Parathyroid adenoma (tissue), 2 donors: ENCODE data around the gene TNKS1BP1.

Experiments used
- H2AFZ ChIP-seq: fragments of 300-600 bp; sonication (generic); one replicate; pipeline ENCODE4 v1.7.0; 2017; ENCODE audit warnings: antibody characterized with exemption, mild to moderate bottlenecking
- H3K27ac ChIP-seq: fragments of 300-600 bp; sonication (generic); one replicate; pipeline ENCODE4 v1.7.0; 2017
- H3K27me3 ChIP-seq: fragments of 300-600 bp; sonication (generic); one replicate; pipeline ENCODE4 v1.7.0; 2017; ENCODE audit warnings: low read length; ENCODE audit not compliant: control insufficient read depth, insufficient read depth
- H3K36me3 ChIP-seq: fragments of 300-600 bp; sonication (generic); one replicate; pipeline ENCODE4 v1.7.0; 2017; ENCODE audit warnings: low read length; ENCODE audit not compliant: control insufficient read depth, insufficient read depth
- H3K4me1 ChIP-seq: fragments of 300-600 bp; sonication (generic); one replicate; pipeline ENCODE4 v1.7.0; 2017; ENCODE audit warnings: control low read depth
- H3K4me2 ChIP-seq: fragments of 300-600 bp; sonication (generic); one replicate; pipeline ENCODE4 v1.7.0; 2017; ENCODE audit warnings: low read length
- H3K4me3 ChIP-seq: fragments of 300-600 bp; sonication (generic); one replicate; pipeline ENCODE4 v1.7.0; 2017; ENCODE audit warnings: low read depth, low read length
- H3K79me2 ChIP-seq: fragments of 300-600 bp; sonication (generic); one replicate; pipeline ENCODE4 v1.7.0; 2017; ENCODE audit warnings: control low read depth
- H3K9ac ChIP-seq: fragments of 300-600 bp; sonication (generic); one replicate; pipeline ENCODE4 v1.7.0; 2017; ENCODE audit warnings: mild to moderate bottlenecking
- H3K9me3 ChIP-seq: fragments of 300-600 bp; sonication (generic); one replicate; pipeline ENCODE4 v1.7.0; 2017; ENCODE audit warnings: low read length; ENCODE audit not compliant: control insufficient read depth
- TF ChIP-seq, protein P1 (sequence below): fragments of 300-600 bp; sonication (generic); IDR thresholded peaks from one replicate; pipeline ENCODE4 v1.7.0; 2017; ENCODE audit warnings: antibody characterized with exemption, mild to moderate bottlenecking
- donor health status: primary hyperparathyroidism.

Gene TNKS1BP1

DNA sequence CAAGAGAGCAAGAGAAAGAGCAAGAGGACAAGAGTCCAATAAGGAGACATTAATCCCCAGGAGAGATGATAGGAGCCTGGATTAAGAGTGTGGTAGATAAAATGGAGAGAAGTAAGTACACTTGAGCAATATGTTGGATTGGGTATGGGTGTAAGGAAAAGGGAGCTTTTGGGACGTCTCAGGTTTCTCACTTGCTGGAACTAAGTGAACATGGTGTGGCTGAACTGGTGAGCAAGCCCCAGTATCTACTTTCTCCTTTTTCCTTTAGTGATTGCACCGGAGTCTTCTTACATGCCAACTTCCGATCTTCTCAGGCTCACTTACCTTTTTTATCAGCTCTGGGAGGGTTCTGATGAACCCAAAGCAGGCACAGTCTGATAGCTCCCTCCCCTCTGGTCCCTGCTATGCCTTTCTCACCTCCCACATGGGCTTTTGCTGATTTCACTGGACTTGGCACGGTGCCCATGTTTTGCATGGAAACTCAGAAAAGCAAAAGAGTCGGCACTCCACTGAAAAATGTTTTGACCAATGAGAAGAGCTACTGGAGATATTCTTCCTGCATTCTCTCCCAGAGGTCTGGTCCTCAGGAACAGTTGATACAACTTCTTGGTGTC, 73.2 kb downstream of the TNKS1BP1 start:
- Histone ChIP-seq H3K4me1 (no peaks in the 10 kb centered on the region), H3K79me2 (no peaks in the 10 kb centered on the region), H3K4me3 (no peak overlapping the region), H2AFZ (no peak overlapping the region), H3K4me2 (no peak overlapping the region), H3K9ac (no peak overlapping the region), H3K27ac (no peak overlapping the region), H3K9me3 (no peaks in the 10 kb centered on the region), H3K36me3 (no peaks in the 10 kb centered on the region), H3K27me3 (no peaks in the 10 kb centered on the region)
- TF ChIP-seq, protein P1, sequence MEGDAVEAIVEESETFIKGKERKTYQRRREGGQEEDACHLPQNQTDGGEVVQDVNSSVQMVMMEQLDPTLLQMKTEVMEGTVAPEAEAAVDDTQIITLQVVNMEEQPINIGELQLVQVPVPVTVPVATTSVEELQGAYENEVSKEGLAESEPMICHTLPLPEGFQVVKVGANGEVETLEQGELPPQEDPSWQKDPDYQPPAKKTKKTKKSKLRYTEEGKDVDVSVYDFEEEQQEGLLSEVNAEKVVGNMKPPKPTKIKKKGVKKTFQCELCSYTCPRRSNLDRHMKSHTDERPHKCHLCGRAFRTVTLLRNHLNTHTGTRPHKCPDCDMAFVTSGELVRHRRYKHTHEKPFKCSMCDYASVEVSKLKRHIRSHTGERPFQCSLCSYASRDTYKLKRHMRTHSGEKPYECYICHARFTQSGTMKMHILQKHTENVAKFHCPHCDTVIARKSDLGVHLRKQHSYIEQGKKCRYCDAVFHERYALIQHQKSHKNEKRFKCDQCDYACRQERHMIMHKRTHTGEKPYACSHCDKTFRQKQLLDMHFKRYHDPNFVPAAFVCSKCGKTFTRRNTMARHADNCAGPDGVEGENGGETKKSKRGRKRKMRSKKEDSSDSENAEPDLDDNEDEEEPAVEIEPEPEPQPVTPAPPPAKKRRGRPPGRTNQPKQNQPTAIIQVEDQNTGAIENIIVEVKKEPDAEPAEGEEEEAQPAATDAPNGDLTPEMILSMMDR = no peak

DNA sequence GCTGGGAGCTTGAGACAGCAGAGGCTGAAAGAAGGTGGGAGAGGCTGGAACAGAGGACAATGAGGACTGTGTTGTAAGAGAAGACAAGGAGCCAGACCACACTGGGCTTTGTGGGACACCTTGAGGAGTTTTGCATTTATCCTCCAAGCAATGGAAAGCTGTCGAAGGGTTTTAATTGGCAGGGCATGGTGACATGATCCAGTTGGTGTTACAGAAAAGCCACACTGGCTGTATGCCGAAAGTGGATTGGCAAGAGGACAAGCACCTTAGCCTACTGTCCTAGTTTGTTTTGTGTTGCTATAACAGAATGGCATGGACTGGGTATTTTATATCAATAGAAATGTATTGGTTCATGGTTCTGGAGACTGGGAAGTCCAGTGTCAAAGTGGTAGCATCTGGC, 73.7 kb downstream of the TNKS1BP1 start:
- no peaks in the 10 kb centered on the region for H3K27me3 ChIP-seq
- H3K4me2 ChIP-seq = no peak overlapping the region
- TF ChIP-seq, protein P1 = no peak
- no peaks in the 10 kb centered on the region for H3K79me2 ChIP-seq
- no peaks in the 10 kb centered on the region for H3K36me3 ChIP-seq
- H3K27ac ChIP-seq = no peak overlapping the region
- no peak overlapping the region for H3K4me3 ChIP-seq
- no peak overlapping the region for H3K9ac ChIP-seq
- no peaks in the 10 kb centered on the region for H3K9me3 ChIP-seq
- H2AFZ ChIP-seq = no peak overlapping the region
- no peaks in the 10 kb centered on the region for H3K4me1 ChIP-seq
